H1 (cell line): Measurements from ENCODE around the gene SS18L1. TPM values are rescaled to one million over a fixed set of nuclear protein-coding genes. Genes with fewer than 3 reads are reported as not detected.

Source experiments
- MAFK ChIP-seq: IDR thresholded peaks from 2 replicates; pipeline ENCODE4 v1.6.1; 2012; ENCODE audit warnings: low read depth, mild to moderate bottlenecking, improper control_type of control experiment, low read length
- NRF1 ChIP-seq: IDR thresholded peaks from 2 replicates; pipeline ENCODE4 v1.6.1; 2011; ENCODE audit warnings: mild to moderate bottlenecking, low read depth, low read length, improper control_type of control experiment
- POU5F1 ChIP-seq: IDR thresholded peaks from 2 replicates; pipeline ENCODE4 v1.6.1; 2011; ENCODE audit warnings: low read depth, mild to moderate bottlenecking, low read length, moderate library complexity
- RBBP5 ChIP-seq: IDR thresholded peaks from 2 replicates; pipeline ENCODE4 v1.7.1; 2012; ENCODE audit warnings: low read depth, mild to moderate bottlenecking, inconsistent platforms, low read length, moderate library complexity, borderline replicate concordance
- SIN3A ChIP-seq, 2 experiments: IDR thresholded peaks in 1 of 2; conservative IDR thresholded peaks in 1 of 2; 2 replicates each; pipeline ENCODE4 v1.6.1; 2011 to 2012; ENCODE audit warnings: low read length in 2 of 2, improper control_type of control experiment in 1 of 2, low read depth in 1 of 2, mild to moderate bottlenecking in 1 of 2
- TCF12 ChIP-seq: IDR thresholded peaks from 2 replicates; pipeline ENCODE4 v1.6.1; 2011; ENCODE audit warnings: low read depth, mild to moderate bottlenecking, low read length
- ZNF274 ChIP-seq: IDR thresholded peaks from 2 replicates; pipeline ENCODE4 v1.7.0; 2012; ENCODE audit warnings: low read length, borderline replicate concordance; ENCODE audit errors: extremely low read depth
- polyA plus RNA-seq, 7 experiments: library from polyadenylated mRNA; depleted of rRNA in 3 of 7; stranded (reverse) in 5 of 7; unstranded in 2 of 7; fragments of >200 nt in 5 of 7; fragments of 200-250 nt in 2 of 7; gene quantifications; 1 replicate in 5 of 7; 2 replicates in 1 of 7; 4 replicates in 1 of 7; pipeline versions ENCODE4 v1.2.1 to v1.2.3, GENCODE V29; 2011 to 2013; ENCODE audit warnings: missing spikeins in 2 of 7, mixed read lengths in 2 of 7
- total RNA-seq: library from RNA; stranded (reverse); fragmentation: NEBNext Ultra II Directional; extraction: Animal tissue kit (Norgen Biotek cat#: 25700); gene quantifications from 2 replicates; pipeline ENCODE4 v1.2.1, GENCODE V29; 2021
- TF ChIP-seq, protein P1 (sequence below): fragments of 300-600 bp; sonication (generic); IDR thresholded peaks from 2 replicates; pipeline ENCODE4 v1.7.1; 2012; ENCODE audit warnings: low read length, moderate library complexity, mild to moderate bottlenecking, inconsistent platforms; ENCODE audit not compliant: insufficient replicate concordance
- TF ChIP-seq, protein P2 (sequence below), 3 experiments: IDR thresholded peaks; 1 replicate in 2 of 3; 2 replicates in 1 of 3; pipeline versions ENCODE4 v1.5.1 to v1.6.1; 2011; ENCODE audit warnings: low read length in 3 of 3, mild to moderate bottlenecking in 3 of 3, inconsistent platforms in 2 of 3, low read depth in 1 of 3, moderate library complexity in 1 of 3; ENCODE audit not compliant: insufficient read depth in 1 of 3; ENCODE audit errors: control extremely low read depth in 1 of 3

Gene SS18L1
- total and polyA plus RNA-seq, 2 of the 8 experiments (the other 6 are each of a cell fraction or from before 2014, with no cell fraction given): 28.4 to 29.7 TPM

GRCh38 chr20:62167474-62167873, 23.9 kb downstream of the SS18L1 start (continued):
- TF ChIP-seq, protein P1, sequence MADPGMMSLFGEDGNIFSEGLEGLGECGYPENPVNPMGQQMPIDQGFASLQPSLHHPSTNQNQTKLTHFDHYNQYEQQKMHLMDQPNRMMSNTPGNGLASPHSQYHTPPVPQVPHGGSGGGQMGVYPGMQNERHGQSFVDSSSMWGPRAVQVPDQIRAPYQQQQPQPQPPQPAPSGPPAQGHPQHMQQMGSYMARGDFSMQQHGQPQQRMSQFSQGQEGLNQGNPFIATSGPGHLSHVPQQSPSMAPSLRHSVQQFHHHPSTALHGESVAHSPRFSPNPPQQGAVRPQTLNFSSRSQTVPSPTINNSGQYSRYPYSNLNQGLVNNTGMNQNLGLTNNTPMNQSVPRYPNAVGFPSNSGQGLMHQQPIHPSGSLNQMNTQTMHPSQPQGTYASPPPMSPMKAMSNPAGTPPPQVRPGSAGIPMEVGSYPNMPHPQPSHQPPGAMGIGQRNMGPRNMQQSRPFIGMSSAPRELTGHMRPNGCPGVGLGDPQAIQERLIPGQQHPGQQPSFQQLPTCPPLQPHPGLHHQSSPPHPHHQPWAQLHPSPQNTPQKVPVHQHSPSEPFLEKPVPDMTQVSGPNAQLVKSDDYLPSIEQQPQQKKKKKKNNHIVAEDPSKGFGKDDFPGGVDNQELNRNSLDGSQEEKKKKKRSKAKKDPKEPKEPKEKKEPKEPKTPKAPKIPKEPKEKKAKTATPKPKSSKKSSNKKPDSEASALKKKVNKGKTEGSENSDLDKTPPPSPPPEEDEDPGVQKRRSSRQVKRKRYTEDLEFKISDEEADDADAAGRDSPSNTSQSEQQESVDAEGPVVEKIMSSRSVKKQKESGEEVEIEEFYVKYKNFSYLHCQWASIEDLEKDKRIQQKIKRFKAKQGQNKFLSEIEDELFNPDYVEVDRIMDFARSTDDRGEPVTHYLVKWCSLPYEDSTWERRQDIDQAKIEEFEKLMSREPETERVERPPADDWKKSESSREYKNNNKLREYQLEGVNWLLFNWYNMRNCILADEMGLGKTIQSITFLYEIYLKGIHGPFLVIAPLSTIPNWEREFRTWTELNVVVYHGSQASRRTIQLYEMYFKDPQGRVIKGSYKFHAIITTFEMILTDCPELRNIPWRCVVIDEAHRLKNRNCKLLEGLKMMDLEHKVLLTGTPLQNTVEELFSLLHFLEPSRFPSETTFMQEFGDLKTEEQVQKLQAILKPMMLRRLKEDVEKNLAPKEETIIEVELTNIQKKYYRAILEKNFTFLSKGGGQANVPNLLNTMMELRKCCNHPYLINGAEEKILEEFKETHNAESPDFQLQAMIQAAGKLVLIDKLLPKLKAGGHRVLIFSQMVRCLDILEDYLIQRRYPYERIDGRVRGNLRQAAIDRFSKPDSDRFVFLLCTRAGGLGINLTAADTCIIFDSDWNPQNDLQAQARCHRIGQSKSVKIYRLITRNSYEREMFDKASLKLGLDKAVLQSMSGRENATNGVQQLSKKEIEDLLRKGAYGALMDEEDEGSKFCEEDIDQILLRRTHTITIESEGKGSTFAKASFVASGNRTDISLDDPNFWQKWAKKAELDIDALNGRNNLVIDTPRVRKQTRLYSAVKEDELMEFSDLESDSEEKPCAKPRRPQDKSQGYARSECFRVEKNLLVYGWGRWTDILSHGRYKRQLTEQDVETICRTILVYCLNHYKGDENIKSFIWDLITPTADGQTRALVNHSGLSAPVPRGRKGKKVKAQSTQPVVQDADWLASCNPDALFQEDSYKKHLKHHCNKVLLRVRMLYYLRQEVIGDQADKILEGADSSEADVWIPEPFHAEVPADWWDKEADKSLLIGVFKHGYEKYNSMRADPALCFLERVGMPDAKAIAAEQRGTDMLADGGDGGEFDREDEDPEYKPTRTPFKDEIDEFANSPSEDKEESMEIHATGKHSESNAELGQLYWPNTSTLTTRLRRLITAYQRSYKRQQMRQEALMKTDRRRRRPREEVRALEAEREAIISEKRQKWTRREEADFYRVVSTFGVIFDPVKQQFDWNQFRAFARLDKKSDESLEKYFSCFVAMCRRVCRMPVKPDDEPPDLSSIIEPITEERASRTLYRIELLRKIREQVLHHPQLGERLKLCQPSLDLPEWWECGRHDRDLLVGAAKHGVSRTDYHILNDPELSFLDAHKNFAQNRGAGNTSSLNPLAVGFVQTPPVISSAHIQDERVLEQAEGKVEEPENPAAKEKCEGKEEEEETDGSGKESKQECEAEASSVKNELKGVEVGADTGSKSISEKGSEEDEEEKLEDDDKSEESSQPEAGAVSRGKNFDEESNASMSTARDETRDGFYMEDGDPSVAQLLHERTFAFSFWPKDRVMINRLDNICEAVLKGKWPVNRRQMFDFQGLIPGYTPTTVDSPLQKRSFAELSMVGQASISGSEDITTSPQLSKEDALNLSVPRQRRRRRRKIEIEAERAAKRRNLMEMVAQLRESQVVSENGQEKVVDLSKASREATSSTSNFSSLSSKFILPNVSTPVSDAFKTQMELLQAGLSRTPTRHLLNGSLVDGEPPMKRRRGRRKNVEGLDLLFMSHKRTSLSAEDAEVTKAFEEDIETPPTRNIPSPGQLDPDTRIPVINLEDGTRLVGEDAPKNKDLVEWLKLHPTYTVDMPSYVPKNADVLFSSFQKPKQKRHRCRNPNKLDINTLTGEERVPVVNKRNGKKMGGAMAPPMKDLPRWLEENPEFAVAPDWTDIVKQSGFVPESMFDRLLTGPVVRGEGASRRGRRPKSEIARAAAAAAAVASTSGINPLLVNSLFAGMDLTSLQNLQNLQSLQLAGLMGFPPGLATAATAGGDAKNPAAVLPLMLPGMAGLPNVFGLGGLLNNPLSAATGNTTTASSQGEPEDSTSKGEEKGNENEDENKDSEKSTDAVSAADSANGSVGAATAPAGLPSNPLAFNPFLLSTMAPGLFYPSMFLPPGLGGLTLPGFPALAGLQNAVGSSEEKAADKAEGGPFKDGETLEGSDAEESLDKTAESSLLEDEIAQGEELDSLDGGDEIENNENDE: no peak
- TF ChIP-seq SIN3A (conservative IDR thresholded peaks at IDR 0.05 in 1 of 2, IDR thresholded peaks at IDR 0.05 in 1 of 2; ENCODE audit: low read depth in 1 of 2, low read length in 2 of 2) (no peak), RBBP5 (no peak), NRF1 (no peak), TCF12 (no peak), MAFK (no peak), ZNF274 (no peak), POU5F1 (no peak)
- TF ChIP-seq, protein P2, sequence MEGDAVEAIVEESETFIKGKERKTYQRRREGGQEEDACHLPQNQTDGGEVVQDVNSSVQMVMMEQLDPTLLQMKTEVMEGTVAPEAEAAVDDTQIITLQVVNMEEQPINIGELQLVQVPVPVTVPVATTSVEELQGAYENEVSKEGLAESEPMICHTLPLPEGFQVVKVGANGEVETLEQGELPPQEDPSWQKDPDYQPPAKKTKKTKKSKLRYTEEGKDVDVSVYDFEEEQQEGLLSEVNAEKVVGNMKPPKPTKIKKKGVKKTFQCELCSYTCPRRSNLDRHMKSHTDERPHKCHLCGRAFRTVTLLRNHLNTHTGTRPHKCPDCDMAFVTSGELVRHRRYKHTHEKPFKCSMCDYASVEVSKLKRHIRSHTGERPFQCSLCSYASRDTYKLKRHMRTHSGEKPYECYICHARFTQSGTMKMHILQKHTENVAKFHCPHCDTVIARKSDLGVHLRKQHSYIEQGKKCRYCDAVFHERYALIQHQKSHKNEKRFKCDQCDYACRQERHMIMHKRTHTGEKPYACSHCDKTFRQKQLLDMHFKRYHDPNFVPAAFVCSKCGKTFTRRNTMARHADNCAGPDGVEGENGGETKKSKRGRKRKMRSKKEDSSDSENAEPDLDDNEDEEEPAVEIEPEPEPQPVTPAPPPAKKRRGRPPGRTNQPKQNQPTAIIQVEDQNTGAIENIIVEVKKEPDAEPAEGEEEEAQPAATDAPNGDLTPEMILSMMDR (IDR thresholded peaks at IDR 0.05; ENCODE audit: control extremely low read depth in 1 of 3, insufficient read depth in 1 of 3, low read depth in 1 of 3, low read length in 3 of 3): no peak
